A549 (cell line): Measurements from ENCODE around the gene ILDR2. TPM values are rescaled to one million over a fixed set of nuclear protein-coding genes. Genes with fewer than 3 reads are reported as not detected.

Experiments
- ATAC-seq, 2 experiments: fragments of 200-7000 bp in 1 of 2; fragments of >200 bp in 1 of 2; cut with Nextera tagmentation in 1 of 2; cut with Tn5 transposase in 1 of 2; 3 replicates each; pipeline versions ENCODE4 v1.8.0 to v1.9.1; 2018 to 2020; ENCODE audit warnings: mild to moderate bottlenecking in 1 of 2, moderate library complexity in 1 of 2
- CTCF ChIA-PET: fragments of 300-600 bp; sonication (Branson Sonifier 250); formaldehyde crosslinking; extraction: SDS; loops from one replicate; lab custom pipeline; 2021; ENCODE audit warnings: antibody characterized with exemption, inconsistent platforms; lab: Yijun Ruan, JAX
- POLR2A ChIA-PET: fragments of 350-600 bp; formaldehyde crosslinking; extraction: SDS; loops from one replicate; lab custom pipeline; 2021; ENCODE audit warnings: antibody characterized with exemption, inconsistent platforms; lab: Yijun Ruan, JAX
- DNase-seq, 2 experiments: peaks; one replicate each; pipeline versions ENCODE4 v3.0.0 to v3.0.0-alpha.2; 2011 to 2016; ENCODE audit warnings: low read depth in 1 of 2, low spot score in 1 of 2
- FAIRE-seq: peaks from 2 replicates; lab custom pipeline; 2011; peaks lifted over from hg19 to GRCh38; lab: Jason Lieb, UNC
- H3K27ac ChIP-seq, 2 experiments: fragments of >200 bp; sonication (Bioruptor Twin); formaldehyde crosslinking; 3 replicates each; pipeline ENCODE4 v1.5.1; 2016 to 2017
- H3K4me1 ChIP-seq: fragments of >200 bp; sonication (Bioruptor Twin); formaldehyde crosslinking; 3 replicates; pipeline ENCODE4 v1.6.1; 2016
- H3K4me2 ChIP-seq: fragments of >200 bp; sonication (Bioruptor Twin); formaldehyde crosslinking; 3 replicates; pipeline ENCODE4 v1.6.1; 2016
- H3K4me3 ChIP-seq: fragments of >200 bp; sonication (Bioruptor Twin); formaldehyde crosslinking; 3 replicates; pipeline ENCODE4 v1.5.1; 2016
- H3K9me3 ChIP-seq: fragments of >200 bp; sonication (Bioruptor Twin); formaldehyde crosslinking; 3 replicates; pipeline ENCODE4 v1.6.1; 2016
- CBX8 ChIP-seq: fragments of 200-600 bp; sonication (generic); IDR thresholded peaks from 2 replicates; pipeline ENCODE4 v1.6.1; 2016
- CHD4 ChIP-seq: fragments of 200-600 bp; sonication (generic); IDR thresholded peaks from 2 replicates; pipeline ENCODE4 v1.6.1; 2016; ENCODE audit warnings: antibody characterized with exemption, mild to moderate bottlenecking, borderline replicate concordance
- CTCF ChIP-seq: fragments of >200 bp; sonication (Bioruptor Twin); formaldehyde crosslinking; IDR thresholded peaks from 3 replicates; pipeline ENCODE4 v1.5.1; 2016
- E2F6 ChIP-seq: IDR thresholded peaks from 2 replicates; pipeline ENCODE4 v1.6.1; 2012; ENCODE audit warnings: low read depth, borderline replicate concordance
- EHF ChIP-seq: fragments of 250-450 bp; sonication (Bioruptor Pico); IDR thresholded peaks from 2 replicates; pipeline ENCODE4 v1.5.0; 2020; ENCODE audit warnings: mild to moderate bottlenecking
- ESRRA ChIP-seq: fragments of 150-350 bp; IDR thresholded peaks from 2 replicates; pipeline ENCODE4 v1.6.1; 2014; ENCODE audit warnings: mild to moderate bottlenecking, low read length, borderline replicate concordance
- FOSL2 ChIP-seq, 2 experiments: fragments of 450-650 bp in 1 of 2; fragments of >200 bp in 1 of 2; sonication (Bioruptor Twin) in 1 of 2; formaldehyde crosslinking; IDR thresholded peaks; 2 replicates each; pipeline versions ENCODE4 v1.5.0 to v1.6.1; 2016 to 2020; ENCODE audit warnings: mild to moderate bottlenecking in 1 of 2, moderate library complexity in 1 of 2
- HOXB13 ChIP-seq: fragments of 250-450 bp; sonication (Bioruptor Pico); IDR thresholded peaks from 2 replicates; pipeline ENCODE4 v1.5.0; 2020; ENCODE audit warnings: low read depth, mild to moderate bottlenecking, moderate library complexity
- KDM1A ChIP-seq: fragments of 200-600 bp; sonication (generic); IDR thresholded peaks from 2 replicates; pipeline ENCODE4 v1.6.1; 2016; ENCODE audit warnings: low read depth, mild to moderate bottlenecking
- KDM5A ChIP-seq: fragments of 200-600 bp; sonication (generic); IDR thresholded peaks from 2 replicates; pipeline ENCODE4 v1.6.1; 2016; ENCODE audit warnings: antibody characterized with exemption, mild to moderate bottlenecking
- MAFK ChIP-seq: fragments of 450-650 bp; IDR thresholded peaks from 2 replicates; pipeline ENCODE4 v1.6.1; 2014; ENCODE audit not compliant: partially characterized antibody
- MAZ ChIP-seq: fragments of 150-350 bp; IDR thresholded peaks from 2 replicates; pipeline ENCODE4 v1.6.1; 2014; ENCODE audit warnings: antibody characterized with exemption, low read depth, low read length, borderline replicate concordance
- MYC ChIP-seq: IDR thresholded peaks from 2 replicates; pipeline ENCODE4 v1.6.1; 2012; ENCODE audit warnings: mild to moderate bottlenecking, inconsistent platforms, low read length, improper control_type of control experiment, borderline replicate concordance
- NFE2L2 ChIP-seq: fragments of 150-350 bp; conservative IDR thresholded peaks from 2 replicates; pipeline ENCODE4 v1.6.1; 2014; ENCODE audit warnings: low read length
- NR3C1 ChIP-seq: fragments of >200 bp; sonication (Bioruptor Twin); formaldehyde crosslinking; IDR thresholded peaks from 3 replicates; pipeline ENCODE4 v1.6.1; 2017
- PHF8 ChIP-seq: fragments of 200-600 bp; sonication (generic); IDR thresholded peaks from 2 replicates; pipeline ENCODE4 v1.6.1; 2016; ENCODE audit warnings: low read depth, mild to moderate bottlenecking, antibody characterized with exemption, moderate library complexity, borderline replicate concordance
- RAD21 ChIP-seq, 2 experiments: fragments of >200 bp in 1 of 2; sonication (Bioruptor Twin) in 1 of 2; formaldehyde crosslinking in 1 of 2; IDR thresholded peaks in 1 of 2; conservative IDR thresholded peaks in 1 of 2; 2 replicates in 1 of 2; 3 replicates in 1 of 2; pipeline ENCODE4 v1.6.1; 2012 to 2018; ENCODE audit warnings: inconsistent platforms in 1 of 2
- RARB ChIP-seq: fragments of 250-450 bp; sonication (Bioruptor Pico); IDR thresholded peaks from 2 replicates; pipeline ENCODE4 v1.8.0; 2021; ENCODE audit warnings: mild to moderate bottlenecking, moderate library complexity
- RFX5 ChIP-seq: fragments of 450-650 bp; IDR thresholded peaks from 2 replicates; pipeline ENCODE4 v1.7.1; 2014; ENCODE audit warnings: antibody characterized with exemption, mild to moderate bottlenecking, moderate library complexity
- RNF2 ChIP-seq: fragments of 200-600 bp; sonication (generic); IDR thresholded peaks from 2 replicates; pipeline ENCODE4 v1.6.1; 2016; ENCODE audit warnings: low read depth, mild to moderate bottlenecking, antibody characterized with exemption, moderate library complexity, borderline replicate concordance
- SMC3 ChIP-seq: fragments of >200 bp; sonication (Bioruptor Twin); formaldehyde crosslinking; IDR thresholded peaks from 3 replicates; pipeline ENCODE4 v1.6.1; 2018; ENCODE audit warnings: inconsistent platforms
- TFCP2L1 ChIP-seq: fragments of 250-450 bp; sonication (Bioruptor Pico); IDR thresholded peaks from 2 replicates; pipeline ENCODE4 v1.5.0; 2021; ENCODE audit warnings: mild to moderate bottlenecking
- TP53 ChIP-seq: fragments of 250-450 bp; sonication (Bioruptor Pico); IDR thresholded peaks from 2 replicates; pipeline ENCODE4 v1.5.0; 2021; ENCODE audit warnings: mild to moderate bottlenecking, moderate library complexity
- ZNF302 ChIP-seq: fragments of 250-450 bp; sonication (Bioruptor Pico); IDR thresholded peaks from 2 replicates; pipeline ENCODE4 v1.9.0; 2021; ENCODE audit warnings: inconsistent platforms, mild to moderate bottlenecking, moderate library complexity
- whole genome bisulfite sequencing: methylation state at CpG from one replicate; pipeline ENCODE4 v1.1.6; 2017; ENCODE audit errors: missing lambda C conversion rate; 5-methylcytosine and 5-hydroxymethylcytosine counted together
- polyA plus RNA-seq, 4 experiments: library from polyadenylated mRNA; depleted of rRNA in 3 of 4; stranded (reverse); fragments of >200 nt; fragmentation: RNase III in 1 of 4; extraction: RNeasy Plus Mini Kit Qiagen cat#74134 plus additional on column Dnase treatment in 1 of 4; gene quantifications; 2 replicates in 3 of 4; 3 replicates in 1 of 4; pipeline ENCODE4 v1.2.3, GENCODE V29; 2011 to 2017
- TF ChIP-seq, protein P1 (sequence below): fragments of 250-450 bp; sonication (Bioruptor Pico); IDR thresholded peaks from 2 replicates; pipeline ENCODE4 v1.5.0; 2021; ENCODE audit warnings: mild to moderate bottlenecking, moderate library complexity, borderline replicate concordance

The ILDR2 gene
- polyA plus RNA-seq, 2 of the 4 experiments (the other 2 are of a cell fraction) = 0.04 TPM; not detected in 1

GRCh38 chr1:166956872-166957271 is 18.5 kb downstream of the ILDR2 start:
- CTCF ChIA-PET = interaction anchor here (0.9 to 1.0 kb wide), 2 partner anchors 9 to 34 kb away, joined by 3 read pairs; no protein-coding TSS in a partner anchor

DNA sequence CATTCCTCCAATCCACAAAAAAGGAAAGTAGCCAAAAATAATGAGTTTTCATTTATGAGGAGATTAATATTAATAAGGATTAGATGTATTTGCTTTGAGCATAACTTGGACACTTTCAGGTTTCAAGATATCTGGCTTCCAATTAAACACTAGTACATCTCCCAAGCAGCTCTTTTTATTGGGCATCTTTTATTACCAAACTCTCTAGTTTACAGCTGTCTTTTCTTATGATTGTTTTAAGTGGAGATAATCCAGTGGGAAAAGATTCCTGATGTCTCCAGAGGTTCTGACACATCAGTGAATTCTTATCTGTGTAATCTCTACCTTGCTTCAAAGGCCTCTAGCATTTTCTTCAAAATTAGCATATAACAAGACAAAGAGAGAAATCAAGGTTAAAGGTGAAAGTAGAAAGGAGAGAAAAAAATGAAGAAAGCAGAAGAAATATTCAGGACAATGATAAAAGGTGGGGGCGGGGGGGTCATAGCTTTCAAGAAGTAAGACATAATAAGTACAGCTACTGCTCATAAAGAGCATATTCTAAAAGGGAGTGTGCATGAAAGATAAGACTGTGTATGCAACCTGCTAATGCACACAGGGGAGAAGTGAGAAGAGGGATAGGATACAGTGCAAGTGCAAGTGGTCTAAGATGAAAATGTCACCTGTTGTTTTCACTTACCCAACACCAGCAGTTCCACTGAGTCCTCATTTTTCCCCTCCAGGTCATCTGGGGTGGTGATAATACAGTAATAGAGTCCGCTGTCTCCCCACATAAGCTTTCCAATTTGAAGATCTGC is 19.1 kb downstream of the ILDR2 start:
- ChIA-PET POLR2A (no interaction called here), CTCF (interaction anchor here (1.0 kb wide), 2 partner anchors 33 to 45 kb away, joined by 3 read pairs; no protein-coding TSS in a partner anchor)
- no peak for FAIRE-seq

More at GRCh38 chr1:166956872-166957271, 18.5 kb downstream of the ILDR2 start:
- no peak for DNase-seq
- FAIRE-seq = no peak
- Histone ChIP-seq H3K27ac (no peak overlapping the region), H3K4me1 (no peaks in the 10 kb centered on the region)
- POLR2A ChIA-PET = no interaction called here
- TF ChIP-seq MAFK = no peak
- no peak for TF ChIP-seq TFCP2L1 (CRISPR knock-in tag)
- no peak for TF ChIP-seq HOXB13 (CRISPR knock-in tag)
- no peak for TF ChIP-seq TP53
- TF ChIP-seq KDM5A = no peak
- TF ChIP-seq NR3C1 = no peak
- no peak for TF ChIP-seq RFX5
- no peak for TF ChIP-seq MYC
- TF ChIP-seq KDM1A = no peak
- no peak for TF ChIP-seq E2F6
- no peak for TF ChIP-seq CHD4
- TF ChIP-seq CBX8 = no peak
- TF ChIP-seq ZNF302 (CRISPR knock-in tag) = no peak
- TF ChIP-seq, all 56 proteins: peak for 0
- Histone ChIP-seq H3K4me3 (no peak overlapping the region), H3K9me3 (no peaks in the 10 kb centered on the region), H3K4me2 (no peak overlapping the region)
- ATAC-seq = no peak
- 36% methylated on average over 2 of the region's 2 CpGs for WGBS

More for the DNA sequence above, 19.1 kb downstream of the ILDR2 start:
- H3K4me1 ChIP-seq = no peaks in the 10 kb centered on the region
- no peaks in the 10 kb centered on the region for H3K9me3 ChIP-seq
- no peak for TF ChIP-seq TP53
- TF ChIP-seq PHF8 = no peak
- no peak for TF ChIP-seq EHF (CRISPR knock-in tag)
- no peak for TF ChIP-seq RFX5
- no peak for TF ChIP-seq MYC
- TF ChIP-seq SMC3 = no peak
- no peak for TF ChIP-seq NFE2L2
- no peak for TF ChIP-seq RAD21 (conservative IDR thresholded peaks at IDR 0.05 in 1 of 2, IDR thresholded peaks at IDR 0.05 in 1 of 2)
- TF ChIP-seq, protein P1, sequence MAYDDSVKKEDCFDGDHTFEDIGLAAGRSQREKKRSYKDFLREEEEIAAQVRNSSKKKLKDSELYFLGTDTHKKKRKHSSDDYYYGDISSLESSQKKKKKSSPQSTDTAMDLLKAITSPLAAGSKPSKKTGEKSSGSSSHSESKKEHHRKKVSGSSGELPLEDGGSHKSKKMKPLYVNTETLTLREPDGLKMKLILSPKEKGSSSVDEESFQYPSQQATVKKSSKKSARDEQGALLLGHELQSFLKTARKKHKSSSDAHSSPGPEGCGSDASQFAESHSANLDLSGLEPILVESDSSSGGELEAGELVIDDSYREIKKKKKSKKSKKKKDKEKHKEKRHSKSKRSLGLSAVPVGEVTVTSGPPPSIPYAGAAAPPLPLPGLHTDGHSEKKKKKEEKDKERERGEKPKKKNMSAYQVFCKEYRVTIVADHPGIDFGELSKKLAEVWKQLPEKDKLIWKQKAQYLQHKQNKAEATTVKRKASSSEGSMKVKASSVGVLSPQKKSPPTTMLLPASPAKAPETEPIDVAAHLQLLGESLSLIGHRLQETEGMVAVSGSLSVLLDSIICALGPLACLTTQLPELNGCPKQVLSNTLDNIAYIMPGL (CRISPR knock-in tag) = no peak
- no peak for TF ChIP-seq CTCF
- no peak for TF ChIP-seq MAZ
- TF ChIP-seq FOSL2 (IDR thresholded peaks at IDR 0.05) = no peak
- no peak for TF ChIP-seq FOSL2 (CRISPR knock-in tag; IDR thresholded peaks at IDR 0.05)
- TF ChIP-seq RARB = no peak
- TF ChIP-seq RNF2 = no peak
- no peak for TF ChIP-seq ESRRA
- TF ChIP-seq, all 56 proteins: peak for 0
- no peak for DNase-seq
- no peak overlapping the region for H3K27ac ChIP-seq
- no peak overlapping the region for H3K4me2 ChIP-seq
- no peak for ATAC-seq
- no peak overlapping the region for H3K4me3 ChIP-seq
- WGBS = 14% methylated on average over 2 of the region's 2 CpGs
